CD4-positive, alpha-beta T cell (primary cell): ENCODE measurements around the gene NLK. TPM values are rescaled to one million over a fixed set of nuclear protein-coding genes. Genes with fewer than 3 reads are reported as not detected.

Experiments used
- ATAC-seq: fragments of 200-7000 bp; cut with Tn5 transposase; one replicate; pipeline ENCODE4 v1.10.0; 2022; ENCODE audit warnings: mild to moderate bottlenecking; ENCODE audit not compliant: poor library complexity
- CTCF ChIA-PET: fragments of 350-600 bp; sonication (Branson Sonifier 250); formaldehyde crosslinking; loops from one replicate; lab custom pipeline; 2021; ENCODE audit warnings: antibody characterized with exemption, inconsistent platforms; lab: Charles Lee
- POLR2A ChIA-PET: fragments of 350-600 bp; sonication (Branson Sonifier 250); formaldehyde crosslinking; loops from one replicate; lab custom pipeline; 2021; ENCODE audit warnings: antibody characterized with exemption, inconsistent platforms; lab: Charles Lee
- DNase-seq, 14 experiments: peaks; one replicate each; pipeline ENCODE4 v3.0.0-alpha.2; 2013 to 2020; ENCODE audit warnings: mixed read lengths in 2 of 14
- H3K27ac ChIP-seq, 2 donors: one replicate each; pipeline versions ENCODE4 v1.5.1 to v1.7.0; 2013; ENCODE audit warnings: low read length in 2 of 2, low read depth in 1 of 2, mild to moderate bottlenecking in 1 of 2
- H3K27me3 ChIP-seq, 2 experiments: 1 replicate in 1 of 2; 2 replicates in 1 of 2; pipeline versions ENCODE4 v1.6.1 to v1.7.0; 2013; ENCODE audit warnings: low read length in 2 of 2, control low read depth in 1 of 2, mild to moderate bottlenecking in 1 of 2, moderate library complexity in 1 of 2; ENCODE audit not compliant: insufficient read depth in 2 of 2, control insufficient read depth in 1 of 2
- H3K36me3 ChIP-seq: one replicate; pipeline ENCODE4 v1.6.1; 2013; ENCODE audit warnings: low read length, control low read depth; ENCODE audit not compliant: insufficient read depth
- H3K4me1 ChIP-seq: one replicate; pipeline ENCODE4 v1.6.1; 2013; ENCODE audit warnings: low read length, control low read depth; ENCODE audit not compliant: insufficient read depth
- H3K4me3 ChIP-seq: one replicate; pipeline ENCODE4 v1.5.1; 2013; ENCODE audit warnings: mild to moderate bottlenecking, low read length, moderate library complexity
- H3K9me3 ChIP-seq, 2 experiments: 1 replicate in 1 of 2; 2 replicates in 1 of 2; pipeline versions ENCODE4 v1.6.1 to v1.7.0; 2013; ENCODE audit warnings: low read length in 2 of 2, mild to moderate bottlenecking in 2 of 2, control low read depth in 1 of 2, moderate library complexity in 1 of 2; ENCODE audit not compliant: control insufficient read depth in 1 of 2, insufficient read depth in 1 of 2
- H3K27ac Mint-ChIP-seq: one replicate; pipeline ENCODE4 v1.8.0; 2020; ENCODE audit warnings: mixed read lengths
- H3K27me3 Mint-ChIP-seq: one replicate; pipeline ENCODE4 v1.8.0; 2021; ENCODE audit warnings: mixed read lengths
- H3K36me3 Mint-ChIP-seq: one replicate; pipeline ENCODE4 v1.8.0; 2021; ENCODE audit warnings: low read depth, mixed read lengths
- H3K4me1 Mint-ChIP-seq: one replicate; pipeline ENCODE4 v1.8.0; 2021; ENCODE audit warnings: low read depth, mixed read lengths
- H3K4me3 Mint-ChIP-seq: one replicate; pipeline ENCODE4 v1.8.0; 2020; ENCODE audit warnings: mild to moderate bottlenecking, mixed read lengths
- H3K9me3 Mint-ChIP-seq: one replicate; pipeline ENCODE4 v1.8.0; 2020; ENCODE audit warnings: mixed read lengths
- CTCF ChIP-seq: fragments of 200-600 bp; IDR thresholded peaks from one replicate; pipeline ENCODE4 v1.8.0; 2022; ENCODE audit warnings: antibody characterized with exemption, mild to moderate bottlenecking
- intact Hi-C, 2 experiments: fragments of 100-400 bp; cut with DNase I in 1 of 2; cut with micrococcal nuclease in 1 of 2; formaldehyde crosslinking; loops; one replicate each; pipeline versions ENCODE4 v1.15.1 to v1.9.0; 2023 to 2025; cut with DNase I, micrococcal nuclease
- total RNA-seq, 174 experiments: library from RNA in 2 of 174; stranded (reverse) in 2 of 174; gene quantifications; one replicate each; pipeline ENCODE4 v1.2.3 and lab custom pipeline; 2021 to 2026

The NLK gene
- total RNA-seq, 2 experiments from 2014 or later: 6.8 to 7.7 TPM

DNA sequence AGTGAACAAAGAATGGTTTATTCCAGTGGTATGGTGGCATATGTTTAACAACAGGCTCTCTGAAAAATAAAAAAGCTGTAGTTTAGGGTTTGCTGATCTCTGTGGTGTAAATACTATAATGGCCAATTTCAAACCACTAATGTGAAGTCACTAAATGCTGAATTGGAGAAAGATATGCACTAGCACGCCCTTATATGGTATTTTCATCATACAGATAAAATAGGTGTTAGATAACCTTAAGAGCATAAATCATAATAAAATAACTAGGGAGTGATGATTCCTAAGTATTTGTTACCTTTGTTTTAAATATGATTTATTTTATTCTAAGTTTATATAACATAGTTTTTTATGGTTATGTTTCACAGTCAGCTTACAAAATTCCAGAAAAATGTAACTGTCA lies 17.2 kb downstream of the NLK start:
- CTCF ChIA-PET: interaction anchor here (1.1 kb wide), 1 partner anchor 12 kb away, joined by 3 read pairs; no protein-coding TSS in a partner anchor
- no peak for ATAC-seq
- H3K4me1 ChIP-seq: peaks cover 4% of the 10 kb centered on the region
- H3K27me3 ChIP-seq: no peaks in the 10 kb centered on the region
- no peak for TF ChIP-seq CTCF
- H3K36me3 Mint-ChIP-seq: no peaks in the 10 kb centered on the region
- H3K9me3 ChIP-seq: no peaks in the 10 kb centered on the region
- no peak overlapping the region for H3K27ac ChIP-seq
- no peak overlapping the region for H3K4me3 ChIP-seq
- H3K4me3 Mint-ChIP-seq: no peak overlapping the region
- no peak for DNase-seq
- H3K27ac Mint-ChIP-seq: no peak overlapping the region
- H3K4me1 Mint-ChIP-seq: peaks cover 42% of the 10 kb centered on the region
- no peaks in the 10 kb centered on the region for H3K36me3 ChIP-seq
- no peaks in the 10 kb centered on the region for H3K27me3 Mint-ChIP-seq
- H3K9me3 Mint-ChIP-seq: no peaks in the 10 kb centered on the region
- intact Hi-C loops: no loop called here
- POLR2A ChIA-PET: interaction anchor here (1.9 to 2.0 kb wide), 2 partner anchors 16 to 18 kb away, joined by 4 to 6 read pairs; partner anchors contain the start of gene NLK

DNA sequence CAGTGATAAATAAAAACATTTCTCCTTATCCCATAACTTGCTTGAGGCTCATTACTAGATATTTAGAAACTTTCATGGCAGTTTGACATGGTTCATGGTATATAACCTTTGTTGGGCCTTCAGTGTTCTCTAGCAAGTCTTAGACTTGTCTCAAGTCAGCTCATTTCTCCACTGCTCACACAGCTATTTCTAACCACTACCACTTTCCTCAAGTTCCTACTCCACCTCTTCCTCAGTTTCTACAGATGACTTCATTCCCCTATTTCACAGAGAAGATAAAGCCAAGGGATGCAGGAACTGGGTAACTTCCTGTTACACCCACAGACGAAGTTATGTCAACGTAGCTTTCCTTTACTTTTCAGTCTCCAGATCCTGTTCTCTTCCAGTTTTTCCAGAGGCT lies 23.2 kb downstream of the NLK start:
- H3K27me3 Mint-ChIP-seq: no peaks in the 10 kb centered on the region
- H3K4me1 Mint-ChIP-seq: peaks cover 35% of the 10 kb centered on the region
- H3K9me3 Mint-ChIP-seq: no peaks in the 10 kb centered on the region
- ATAC-seq (no peak), DNase-seq (no peak)
- no peak overlapping the region for H3K4me3 ChIP-seq
- TF ChIP-seq CTCF: no peak
- intact Hi-C loops: no loop called here
- no peaks in the 10 kb centered on the region for H3K27me3 ChIP-seq
- H3K27ac ChIP-seq: no peak overlapping the region
- peaks cover 0 to 5% of the 10 kb centered on the region in 2 experiments for H3K9me3 ChIP-seq
- no peaks in the 10 kb centered on the region for H3K36me3 ChIP-seq
- H3K4me3 Mint-ChIP-seq: no peak overlapping the region
- peaks cover 10% of the 10 kb centered on the region for H3K36me3 Mint-ChIP-seq
- POLR2A ChIA-PET: no interaction called here
- H3K27ac Mint-ChIP-seq: no peak overlapping the region
- CTCF ChIA-PET: no interaction called here
- H3K4me1 ChIP-seq: peaks cover 4% of the 10 kb centered on the region

- Mint-ChIP-seq H3K4me1 (peaks cover 57% of the 10 kb centered on the region), H3K27me3 (no peaks in the 10 kb centered on the region), H3K4me3 (no peak overlapping the region), H3K9me3 (peaks cover 8% of the 10 kb centered on the region), H3K27ac (no peak overlapping the region), H3K36me3 (peaks cover 24% of the 10 kb centered on the region)
- ATAC-seq (no peak), DNase-seq (no peak)
- TF ChIP-seq CTCF: no peak
- H3K9me3 ChIP-seq: peaks cover 0 to 5% of the 10 kb centered on the region in 2 experiments
- no peak overlapping the region for H3K27ac ChIP-seq
- H3K36me3 ChIP-seq: no peaks in the 10 kb centered on the region
- POLR2A ChIA-PET: no interaction called here
- CTCF ChIA-PET: no interaction called here
- H3K4me1 ChIP-seq: peaks cover 12% of the 10 kb centered on the region
- no peaks in the 10 kb centered on the region for H3K27me3 ChIP-seq
- intact Hi-C loops: no loop called here
- H3K4me3 ChIP-seq: no peak overlapping the region
These were observed 26.6 kb downstream of the NLK start for GRCh38 chr17:28069061-28069460.
